CD14-positive monocyte (primary cell): Measurements from ENCODE around the gene SCART1. TPM values are rescaled to one million over a fixed set of nuclear protein-coding genes. Genes with fewer than 3 reads are reported as not detected.
A peak's percentile ranks its signal among the peaks of the same experiment; 100 is the strongest.

Source experiments
- DNase-seq, 3 donors: peaks; one replicate each; pipeline ENCODE4 v3.0.0-alpha.2; 2011 to 2022
- H2AFZ ChIP-seq: 2 replicates; pipeline ENCODE4 v1.6.0; 2012; ENCODE audit warnings: mild to moderate bottlenecking, low read depth, low read length, inconsistent platforms; ENCODE audit not compliant: insufficient read depth, poor library complexity, severe bottlenecking
- H3K27ac ChIP-seq, 2 donors: 1 replicate in 1 of 2; 2 replicates in 1 of 2; pipeline ENCODE4 v1.5.1; 2012 to 2013; ENCODE audit warnings: low read length in 2 of 2, control low read depth in 1 of 2, inconsistent platforms in 1 of 2, low read depth in 1 of 2, mild to moderate bottlenecking in 1 of 2
- H3K27me3 ChIP-seq, 2 donors: one replicate each; pipeline versions ENCODE4 v1.6.0 to v1.6.1; 2011 to 2013; ENCODE audit warnings: low read length in 2 of 2; ENCODE audit not compliant: control insufficient read depth in 2 of 2, insufficient read depth in 2 of 2
- H3K36me3 ChIP-seq, 2 donors: replicated peaks in 1 of 2; 1 replicate in 1 of 2; 2 replicates in 1 of 2; pipeline versions ENCODE4 v1.5.1 to v1.6.1; 2012 to 2013; ENCODE audit warnings: low read length in 2 of 2, control low read depth in 1 of 2, inconsistent platforms in 1 of 2, mild to moderate bottlenecking in 1 of 2; ENCODE audit not compliant: insufficient read depth in 2 of 2, control insufficient read depth in 1 of 2
- H3K4me1 ChIP-seq, 2 donors: 1 replicate in 1 of 2; 2 replicates in 1 of 2; pipeline versions ENCODE4 v1.5.1 to v1.6.1; 2012 to 2013; ENCODE audit warnings: low read length in 2 of 2, control low read depth in 1 of 2, inconsistent platforms in 1 of 2, mild to moderate bottlenecking in 1 of 2, moderate library complexity in 1 of 2; ENCODE audit not compliant: insufficient read depth in 2 of 2, control insufficient read depth in 1 of 2
- H3K4me2 ChIP-seq: replicated peaks from 2 replicates; pipeline ENCODE3; 2012; ENCODE audit warnings: low read length, moderate library complexity, mild to moderate bottlenecking; ENCODE audit not compliant: poor library complexity, severe bottlenecking; ENCODE audit errors: extremely low read depth
- H3K4me3 ChIP-seq, 3 experiments: fragments of 200-600 bp in 1 of 3; sonication (generic) in 1 of 3; replicated peaks in 1 of 3; 1 replicate in 2 of 3; 2 replicates in 1 of 3; pipeline ENCODE4 v1.5.1; 2011 to 2013; ENCODE audit warnings: low read length in 3 of 3, mild to moderate bottlenecking in 3 of 3, control low read depth in 2 of 3, low read depth in 2 of 3, inconsistent platforms in 1 of 3, moderate library complexity in 1 of 3
- H3K79me2 ChIP-seq: 2 replicates; pipeline ENCODE4 v1.6.0; 2012; ENCODE audit warnings: mild to moderate bottlenecking, control low read depth, inconsistent platforms, low read length, moderate library complexity; ENCODE audit not compliant: insufficient read depth
- H3K9ac ChIP-seq: 2 replicates; pipeline ENCODE4 v1.6.0; 2017; ENCODE audit warnings: low read length, mild to moderate bottlenecking; ENCODE audit not compliant: insufficient read depth, poor library complexity, severe bottlenecking
- H3K9me3 ChIP-seq, 2 donors: replicated peaks in 1 of 2; 1 replicate in 1 of 2; 2 replicates in 1 of 2; pipeline versions ENCODE4 v1.5.1 to v1.6.1; 2012 to 2013; ENCODE audit warnings: low read length in 2 of 2, control low read depth in 1 of 2; ENCODE audit not compliant: control insufficient read depth in 1 of 2, insufficient read depth in 1 of 2
- H4K20me1 ChIP-seq: 2 replicates; pipeline ENCODE4 v1.6.0; 2012; ENCODE audit warnings: mild to moderate bottlenecking, low read length, control low read depth, moderate library complexity; ENCODE audit not compliant: insufficient read depth
- H3K27ac Mint-ChIP-seq, 7 donors: one replicate each; pipeline ENCODE4 v1.8.0; 2020; ENCODE audit warnings: mild to moderate bottlenecking in 7 of 7, mixed read lengths in 7 of 7, moderate library complexity in 6 of 7, inconsistent platforms in 2 of 7
- H3K27me3 Mint-ChIP-seq, 3 donors: one replicate each; pipeline ENCODE4 v1.8.0; 2021 to 2022; ENCODE audit warnings: low read depth in 3 of 3, mild to moderate bottlenecking in 3 of 3, mixed read lengths in 3 of 3, moderate library complexity in 3 of 3, inconsistent platforms in 1 of 3
- H3K36me3 Mint-ChIP-seq, 2 donors: one replicate each; pipeline ENCODE4 v1.8.0; 2020; ENCODE audit warnings: mixed read lengths in 2 of 2, inconsistent platforms in 1 of 2, mild to moderate bottlenecking in 1 of 2
- H3K4me1 Mint-ChIP-seq: one replicate; pipeline ENCODE4 v1.8.0; 2020; ENCODE audit warnings: mild to moderate bottlenecking, mixed read lengths
- H3K4me3 Mint-ChIP-seq, 2 donors: one replicate each; pipeline ENCODE4 v1.8.0; 2020; ENCODE audit warnings: mild to moderate bottlenecking in 2 of 2, mixed read lengths in 2 of 2, moderate library complexity in 1 of 2
- H3K9me3 Mint-ChIP-seq, 7 donors: one replicate each; pipeline ENCODE4 v1.8.0; 2020 to 2022; ENCODE audit warnings: mixed read lengths in 7 of 7, mild to moderate bottlenecking in 6 of 7, moderate library complexity in 6 of 7, inconsistent platforms in 2 of 7
- WGBS: methylation state at CpG from one replicate; pipeline ENCODE4 v1.1.5; 2013; ENCODE audit warnings: missing lambda C conversion rate; ENCODE audit not compliant: insufficient coverage; 5-methylcytosine and 5-hydroxymethylcytosine counted together
- intact Hi-C, 2 donors: fragments of 100-400 bp; cut with micrococcal nuclease; formaldehyde crosslinking; loops; one replicate each; pipeline versions ENCODE4 v1.15.0 to v1.15.1; 2023
- polyA plus RNA-seq, 3 donors: library from polyadenylated mRNA; depleted of rRNA in 1 of 3; unstranded in 2 of 3; stranded (reverse) in 1 of 3; fragments of 300-500 nt in 2 of 3; fragments of >200 nt in 1 of 3; fragmentation: Illumina TruSeq in 2 of 3; gene quantifications; 1 replicate in 2 of 3; 2 replicates in 1 of 3; pipeline ENCODE4 v1.2.3, GENCODE V29; 2012 to 2021
- TF ChIP-seq, protein P1 (sequence below): fragments of 200-600 bp; IDR thresholded peaks from one replicate; pipeline ENCODE4 v1.8.0; 2022; ENCODE audit warnings: antibody characterized with exemption, mild to moderate bottlenecking

Gene SCART1
- polyA plus RNA-seq, 3 donors = 1.1 TPM; not detected in 2

DNA sequence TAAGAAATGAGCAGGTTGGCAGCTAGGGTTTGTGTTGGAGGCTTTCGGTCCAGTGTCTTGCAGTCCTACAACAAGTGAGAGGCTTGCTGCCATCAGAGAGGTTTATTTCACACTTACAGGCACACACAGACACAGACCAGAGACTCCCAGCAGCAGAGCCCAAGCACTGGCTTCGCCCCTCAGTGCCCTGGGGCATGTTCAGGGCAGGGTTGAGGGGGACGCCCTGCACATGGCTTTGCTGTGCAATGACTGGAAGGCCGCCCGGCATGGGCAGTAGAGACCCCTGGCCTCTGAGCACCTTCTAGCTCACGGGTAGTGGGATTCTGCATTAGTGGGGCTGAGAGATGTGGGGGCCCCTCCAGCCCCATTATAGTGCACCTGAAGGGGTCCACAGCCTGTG, 33.2 kb upstream of the SCART1 start:
- intact Hi-C loops = loop anchor here in 1 of 2 donors (5.0 kb wide), 1 partner anchor 147 kb away; the partner anchor contains the start of gene SYCE1
- Histone ChIP-seq H3K9ac (no peak overlapping the region), H3K9me3 (no peaks in the 10 kb centered on the region), H3K4me1 (peaks cover 0 to 4% of the 10 kb centered on the region in 2 donors), H2AFZ (no peak overlapping the region), H3K36me3 (peaks cover 2 to 17% of the 10 kb centered on the region in 2 donors), H3K4me3 (no peak overlapping the region), H3K79me2 (no peaks in the 10 kb centered on the region), H3K27me3 (peaks cover 0 to 25% of the 10 kb centered on the region in 2 donors), H3K27ac (no peak overlapping the region), H3K4me2 (no peak overlapping the region), H4K20me1 (peaks cover 9% of the 10 kb centered on the region)
- no peak for DNase-seq
- TF ChIP-seq, protein P1, sequence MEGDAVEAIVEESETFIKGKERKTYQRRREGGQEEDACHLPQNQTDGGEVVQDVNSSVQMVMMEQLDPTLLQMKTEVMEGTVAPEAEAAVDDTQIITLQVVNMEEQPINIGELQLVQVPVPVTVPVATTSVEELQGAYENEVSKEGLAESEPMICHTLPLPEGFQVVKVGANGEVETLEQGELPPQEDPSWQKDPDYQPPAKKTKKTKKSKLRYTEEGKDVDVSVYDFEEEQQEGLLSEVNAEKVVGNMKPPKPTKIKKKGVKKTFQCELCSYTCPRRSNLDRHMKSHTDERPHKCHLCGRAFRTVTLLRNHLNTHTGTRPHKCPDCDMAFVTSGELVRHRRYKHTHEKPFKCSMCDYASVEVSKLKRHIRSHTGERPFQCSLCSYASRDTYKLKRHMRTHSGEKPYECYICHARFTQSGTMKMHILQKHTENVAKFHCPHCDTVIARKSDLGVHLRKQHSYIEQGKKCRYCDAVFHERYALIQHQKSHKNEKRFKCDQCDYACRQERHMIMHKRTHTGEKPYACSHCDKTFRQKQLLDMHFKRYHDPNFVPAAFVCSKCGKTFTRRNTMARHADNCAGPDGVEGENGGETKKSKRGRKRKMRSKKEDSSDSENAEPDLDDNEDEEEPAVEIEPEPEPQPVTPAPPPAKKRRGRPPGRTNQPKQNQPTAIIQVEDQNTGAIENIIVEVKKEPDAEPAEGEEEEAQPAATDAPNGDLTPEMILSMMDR = no peak
- Mint-ChIP-seq H3K9me3 (peaks cover 0 to 11% (median 5%) of the 10 kb centered on the region in 7 donors), H3K4me3 (no peak overlapping the region), H3K36me3 (peaks cover 10 to 34% of the 10 kb centered on the region in 2 donors), H3K4me1 (no peaks in the 10 kb centered on the region), H3K27ac (no peak overlapping the region), H3K27me3 (peaks cover 20 to 29% (median 26%) of the 10 kb centered on the region in 3 donors)
- WGBS = 93% methylated on average over 5 of the region's 6 CpGs

DNA sequence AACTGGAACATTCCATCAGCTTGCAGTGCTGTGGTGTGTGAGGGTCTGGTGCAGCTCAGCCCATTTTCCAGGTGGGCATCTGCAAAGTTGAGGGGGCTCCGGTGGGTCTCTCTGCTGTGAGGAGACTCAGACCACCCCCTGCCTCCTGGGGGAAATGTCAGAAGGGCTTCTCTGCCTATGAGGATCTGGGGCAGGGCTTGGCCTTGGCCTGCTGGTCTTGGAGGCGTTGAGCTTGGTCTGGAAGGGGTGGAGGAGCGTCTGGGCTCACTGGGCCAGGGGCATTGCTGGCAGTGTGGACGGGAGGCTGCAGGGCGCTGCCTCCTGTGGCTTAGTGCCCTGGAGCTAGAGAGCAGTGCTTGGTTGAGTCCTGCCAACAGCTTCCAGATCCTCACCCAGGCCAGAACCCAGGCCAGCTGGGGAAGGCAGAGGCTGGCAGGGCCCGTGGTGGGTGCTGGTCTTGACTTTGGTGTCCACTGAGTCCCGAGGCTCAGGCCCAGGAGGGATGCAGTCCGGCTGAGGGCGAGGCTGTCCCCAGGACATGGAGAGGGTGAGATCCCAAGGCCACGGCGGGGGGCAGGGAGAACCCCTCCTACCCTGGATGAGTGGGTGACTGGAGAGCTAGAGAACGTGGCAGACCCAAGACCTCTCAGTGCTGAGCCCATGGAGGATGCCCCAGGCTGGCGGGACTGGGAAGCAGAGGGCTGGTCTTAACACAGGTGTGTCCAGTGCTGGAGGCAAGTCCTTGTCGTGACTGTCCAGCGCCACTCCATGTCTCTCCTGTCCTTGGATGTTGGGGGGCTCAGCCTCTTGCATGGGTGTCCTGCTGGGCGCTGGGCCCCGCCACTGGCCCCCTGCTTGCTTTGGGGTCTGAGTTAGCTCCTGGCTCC, 32.2 kb upstream of the SCART1 start:
- intact Hi-C loops = loop anchor here in 1 of 2 donors (5.0 kb wide), 1 partner anchor 146 kb away; the partner anchor contains the start of gene SYCE1
- H3K36me3 ChIP-seq = peaks cover 0 to 11% of the 10 kb centered on the region in 2 donors
- no peaks in the 10 kb centered on the region for H3K79me2 ChIP-seq
- 93% methylated on average over 14 of the region's 17 CpGs for WGBS
- no peak overlapping the region for H3K4me2 ChIP-seq
- peaks cover 9% of the 10 kb centered on the region for H4K20me1 ChIP-seq
- H3K4me1 ChIP-seq = peaks cover 0 to 4% of the 10 kb centered on the region in 2 donors
- no peak overlapping the region for H3K4me3 ChIP-seq
- TF ChIP-seq, protein P1 = no peak
- H3K4me1 Mint-ChIP-seq = no peaks in the 10 kb centered on the region
- no peaks in the 10 kb centered on the region for H3K9me3 ChIP-seq
- no peak overlapping the region for H3K9ac ChIP-seq
- peak overlapping the region in 2 of 7 donors; percentile 4 to 25 for H3K27ac Mint-ChIP-seq
- DNase-seq = peak in 1 of 3 donors; percentile 2
- peak overlapping the region in 1 of 2 donors; percentile 78 for H3K4me3 Mint-ChIP-seq
- H3K36me3 Mint-ChIP-seq = peaks cover 5 to 28% of the 10 kb centered on the region in 2 donors
- no peak overlapping the region for H2AFZ ChIP-seq
- H3K9me3 Mint-ChIP-seq = peaks cover 0 to 6% (median 0%) of the 10 kb centered on the region in 7 donors
- H3K27ac ChIP-seq = no peak overlapping the region
- peaks cover 20 to 29% (median 26%) of the 10 kb centered on the region in 3 donors for H3K27me3 Mint-ChIP-seq
- peaks cover 0 to 25% of the 10 kb centered on the region in 2 donors for H3K27me3 ChIP-seq
